ENCODE measurements around the gene CNTN5. TPM values are rescaled to one million over a fixed set of nuclear protein-coding genes. Genes with fewer than 3 reads are reported as not detected.

Gene CNTN5
- total RNA-seq, 2 donors from 2014 or later, result not detected

GRCh38 chr11:100068116-100068515 lies 1047.4 kb downstream of the CNTN5 start:
- no peaks in the 10 kb centered on the region for H3K27me3 Mint-ChIP-seq
- no peak overlapping the region for H3K4me3 Mint-ChIP-seq
- ATAC-seq (replicated peaks), result no peak
- no peaks in the 10 kb centered on the region for H3K36me3 Mint-ChIP-seq (ENCODE audit: low read depth)
- H3K9me3 Mint-ChIP-seq, result peaks cover 19% of the 10 kb centered on the region
- H3K4me1 Mint-ChIP-seq, result no peaks in the 10 kb centered on the region
- H3K27ac Mint-ChIP-seq, result no peak overlapping the region

DNA sequence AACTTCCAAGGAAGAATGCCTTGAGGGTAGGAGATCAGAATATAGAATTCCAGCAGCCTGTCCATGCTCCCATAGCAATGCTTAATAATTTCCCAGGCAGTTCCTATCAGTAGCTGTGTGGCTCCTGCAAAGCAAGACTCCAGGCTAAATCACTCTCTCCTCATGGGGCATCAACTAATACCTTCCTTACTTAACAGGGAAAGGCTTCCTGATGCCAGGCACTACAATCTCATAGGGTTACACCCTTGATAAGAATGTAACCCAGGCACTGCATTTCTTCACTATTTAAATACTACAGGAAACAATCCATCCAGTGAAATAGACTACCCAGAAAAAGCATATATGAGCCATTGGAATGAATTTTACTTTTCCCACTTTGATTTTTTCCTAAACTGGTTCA lies 1051.4 kb downstream of the CNTN5 start:
- no peaks in the 10 kb centered on the region for H3K27me3 Mint-ChIP-seq
- H3K27ac Mint-ChIP-seq, result no peak overlapping the region
- H3K4me1 Mint-ChIP-seq, result no peaks in the 10 kb centered on the region
- peaks cover 18% of the 10 kb centered on the region for H3K9me3 Mint-ChIP-seq
- H3K4me3 Mint-ChIP-seq, result no peak overlapping the region
- H3K36me3 Mint-ChIP-seq (ENCODE audit: low read depth), result no peaks in the 10 kb centered on the region
- ATAC-seq (replicated peaks), result no peak

- peaks cover 16% of the 10 kb centered on the region for H3K9me3 Mint-ChIP-seq
- no peaks in the 10 kb centered on the region for H3K27me3 Mint-ChIP-seq
- no peak overlapping the region for H3K27ac Mint-ChIP-seq
- H3K4me3 Mint-ChIP-seq, result no peak overlapping the region
- ATAC-seq (replicated peaks), result no peak
- H3K36me3 Mint-ChIP-seq (ENCODE audit: low read depth), result no peaks in the 10 kb centered on the region
- no peaks in the 10 kb centered on the region for H3K4me1 Mint-ChIP-seq
These were observed 1059.6 kb downstream of the CNTN5 start for GRCh38 chr11:100080381-100080780.

GRCh38 chr11:100080821-100081220 lies 1060.1 kb downstream of the CNTN5 start:
- ATAC-seq (replicated peaks), result no peak
- no peaks in the 10 kb centered on the region for H3K36me3 Mint-ChIP-seq (ENCODE audit: low read depth)
- H3K4me1 Mint-ChIP-seq, result no peaks in the 10 kb centered on the region
- H3K27ac Mint-ChIP-seq, result no peak overlapping the region
- no peak overlapping the region for H3K4me3 Mint-ChIP-seq
- H3K9me3 Mint-ChIP-seq, result peaks cover 11% of the 10 kb centered on the region
- H3K27me3 Mint-ChIP-seq, result no peaks in the 10 kb centered on the region

GRCh38 chr11:100093698-100094097 lies 1072.9 kb downstream of the CNTN5 start:
- Mint-ChIP-seq H3K36me3 (ENCODE audit: low read depth) (no peaks in the 10 kb centered on the region), H3K27ac (no peak overlapping the region), H3K27me3 (no peaks in the 10 kb centered on the region), H3K9me3 (peaks cover 17% of the 10 kb centered on the region), H3K4me1 (no peaks in the 10 kb centered on the region), H3K4me3 (no peak overlapping the region)
- no peak for ATAC-seq (replicated peaks)

- Mint-ChIP-seq H3K9me3 (peaks cover 18% of the 10 kb centered on the region), H3K27ac (no peak overlapping the region), H3K27me3 (no peaks in the 10 kb centered on the region), H3K4me3 (no peak overlapping the region), H3K4me1 (no peaks in the 10 kb centered on the region), H3K36me3 (ENCODE audit: low read depth) (no peaks in the 10 kb centered on the region)
- no peak for ATAC-seq (replicated peaks)
These were observed 1073.5 kb downstream of the CNTN5 start for GRCh38 chr11:100094121-100094865.

DNA sequence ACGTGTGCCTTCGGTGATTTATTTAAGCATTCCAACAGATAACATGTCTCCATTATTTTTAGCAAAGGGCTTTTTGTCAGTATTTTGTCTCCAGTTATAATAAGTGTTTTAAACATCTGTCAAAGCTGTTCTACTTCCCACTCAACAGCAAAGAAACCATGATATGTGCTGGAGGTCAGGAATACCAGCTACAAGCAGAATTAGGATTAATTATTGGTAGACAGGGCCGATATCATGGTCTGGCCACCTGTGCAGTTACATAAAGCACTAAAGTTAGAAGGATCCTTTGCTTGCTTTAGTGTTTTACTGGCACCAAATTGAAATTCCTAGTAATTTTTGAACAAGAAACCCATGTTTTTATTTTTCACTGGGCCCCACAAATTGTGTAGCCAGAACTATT lies 1075.1 kb downstream of the CNTN5 start:
- no peak for ATAC-seq (replicated peaks)
- H3K4me3 Mint-ChIP-seq, result no peak overlapping the region
- no peaks in the 10 kb centered on the region for H3K4me1 Mint-ChIP-seq
- peaks cover 18% of the 10 kb centered on the region for H3K9me3 Mint-ChIP-seq
- no peaks in the 10 kb centered on the region for H3K27me3 Mint-ChIP-seq
- H3K27ac Mint-ChIP-seq, result no peak overlapping the region
- H3K36me3 Mint-ChIP-seq (ENCODE audit: low read depth), result no peaks in the 10 kb centered on the region

- H3K4me3 Mint-ChIP-seq, result no peak overlapping the region
- H3K4me1 Mint-ChIP-seq, result no peaks in the 10 kb centered on the region
- no peaks in the 10 kb centered on the region for H3K36me3 Mint-ChIP-seq (ENCODE audit: low read depth)
- H3K9me3 Mint-ChIP-seq, result peaks cover 23% of the 10 kb centered on the region
- no peaks in the 10 kb centered on the region for H3K27me3 Mint-ChIP-seq
- no peak for ATAC-seq (replicated peaks)
- no peak overlapping the region for H3K27ac Mint-ChIP-seq
These were observed 1077.8 kb downstream of the CNTN5 start for GRCh38 chr11:100098560-100098959.

GRCh38 chr11:100105255-100105981 lies 1084.7 kb downstream of the CNTN5 start:
- H3K4me1 Mint-ChIP-seq, result no peaks in the 10 kb centered on the region
- no peaks in the 10 kb centered on the region for H3K36me3 Mint-ChIP-seq (ENCODE audit: low read depth)
- no peak overlapping the region for H3K27ac Mint-ChIP-seq
- H3K27me3 Mint-ChIP-seq, result no peaks in the 10 kb centered on the region
- ATAC-seq (replicated peaks), result no peak
- no peak overlapping the region for H3K4me3 Mint-ChIP-seq
- H3K9me3 Mint-ChIP-seq, result peaks cover 22% of the 10 kb centered on the region

DNA sequence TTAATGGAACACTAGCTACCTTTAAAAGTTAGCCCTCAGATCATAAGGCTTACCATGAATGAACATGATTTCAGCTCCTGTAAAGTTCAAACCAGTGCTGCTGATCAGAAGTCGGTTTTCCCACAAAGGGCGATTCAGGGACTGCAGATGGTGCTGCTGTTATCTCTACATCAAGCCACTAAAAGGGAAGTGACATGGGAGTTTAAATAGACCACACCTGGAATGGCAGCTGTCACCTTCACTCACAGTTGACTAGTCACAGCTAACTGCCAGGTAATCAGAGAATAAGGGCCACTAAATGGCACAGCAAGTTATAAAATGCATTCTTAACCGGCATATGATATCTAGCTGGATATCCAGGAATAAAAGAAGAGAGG lies 1085.2 kb downstream of the CNTN5 start:
- Mint-ChIP-seq H3K36me3 (ENCODE audit: low read depth) (no peaks in the 10 kb centered on the region), H3K4me3 (no peak overlapping the region), H3K4me1 (no peaks in the 10 kb centered on the region), H3K27me3 (no peaks in the 10 kb centered on the region), H3K27ac (no peak overlapping the region), H3K9me3 (peaks cover 20% of the 10 kb centered on the region)
- ATAC-seq (replicated peaks), result no peak

DNA sequence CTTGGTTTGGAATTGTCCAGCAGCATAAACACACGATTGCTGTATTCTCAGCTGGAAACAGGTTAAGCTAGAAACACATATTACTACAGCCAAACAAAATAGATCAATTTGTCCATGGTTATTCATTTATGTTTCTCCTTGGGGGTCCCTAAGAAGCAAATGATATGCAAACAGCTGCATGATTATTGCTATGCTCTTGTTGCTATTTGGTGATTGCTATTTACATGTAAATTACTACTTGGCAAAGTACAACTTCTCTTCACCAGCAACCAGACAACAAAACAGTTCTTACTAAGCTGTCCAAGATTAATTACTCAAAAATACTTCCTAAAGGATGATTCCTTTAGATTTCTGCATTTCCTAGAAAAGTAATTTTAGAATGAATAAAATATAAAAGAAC lies 1098.4 kb downstream of the CNTN5 start:
- Mint-ChIP-seq H3K4me1 (no peaks in the 10 kb centered on the region), H3K4me3 (no peak overlapping the region), H3K27me3 (no peaks in the 10 kb centered on the region), H3K36me3 (ENCODE audit: low read depth) (no peaks in the 10 kb centered on the region), H3K27ac (no peak overlapping the region), H3K9me3 (peaks cover 23% of the 10 kb centered on the region)
- no peak for ATAC-seq (replicated peaks)

DNA sequence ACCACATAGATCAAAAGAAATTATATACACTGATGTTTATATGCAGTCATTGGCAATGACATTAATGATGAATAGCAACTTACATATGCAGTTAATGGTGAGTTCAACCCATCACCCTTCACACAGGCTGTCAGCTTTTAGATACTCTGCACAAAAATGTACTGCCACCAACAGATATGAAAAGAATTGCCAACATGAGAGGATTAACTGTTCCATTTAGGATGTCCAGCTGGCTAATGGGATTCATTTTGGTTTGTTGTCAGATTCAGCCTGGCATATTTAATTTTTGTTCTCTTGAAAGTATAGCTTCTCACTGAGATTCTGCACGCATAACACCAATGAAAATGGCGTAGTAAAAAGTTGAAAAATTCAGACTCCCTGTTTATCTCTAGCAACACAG lies 1112.4 kb downstream of the CNTN5 start:
- Mint-ChIP-seq H3K36me3 (ENCODE audit: low read depth) (no peaks in the 10 kb centered on the region), H3K9me3 (peaks cover 30% of the 10 kb centered on the region), H3K4me3 (no peak overlapping the region), H3K27ac (no peak overlapping the region), H3K4me1 (no peaks in the 10 kb centered on the region), H3K27me3 (no peaks in the 10 kb centered on the region)
- no peak for ATAC-seq (replicated peaks)

GRCh38 chr11:100141201-100141600 lies 1120.5 kb downstream of the CNTN5 start:
- Mint-ChIP-seq H3K9me3 (peaks cover 9% of the 10 kb centered on the region), H3K4me3 (no peak overlapping the region), H3K36me3 (ENCODE audit: low read depth) (no peaks in the 10 kb centered on the region), H3K27ac (no peak overlapping the region), H3K4me1 (no peaks in the 10 kb centered on the region), H3K27me3 (no peaks in the 10 kb centered on the region)
- ATAC-seq (replicated peaks), result no peak

GRCh38 chr11:100151944-100152343 lies 1131.2 kb downstream of the CNTN5 start:
- ATAC-seq (replicated peaks), result no peak
- Mint-ChIP-seq H3K27me3 (no peaks in the 10 kb centered on the region), H3K27ac (no peak overlapping the region), H3K4me3 (no peak overlapping the region), H3K9me3 (peaks cover 19% of the 10 kb centered on the region), H3K4me1 (no peaks in the 10 kb centered on the region), H3K36me3 (ENCODE audit: low read depth) (no peaks in the 10 kb centered on the region)

GRCh38 chr11:100152766-100153165 lies 1132.0 kb downstream of the CNTN5 start:
- Mint-ChIP-seq H3K27me3 (no peaks in the 10 kb centered on the region), H3K27ac (no peak overlapping the region), H3K4me3 (no peak overlapping the region), H3K36me3 (ENCODE audit: low read depth) (no peaks in the 10 kb centered on the region), H3K9me3 (peaks cover 14% of the 10 kb centered on the region), H3K4me1 (no peaks in the 10 kb centered on the region)
- no peak for ATAC-seq (replicated peaks)
